ENCODE data around the gene PRDM1.

The PRDM1 gene

GRCh38 chr6:106085984-106086813, at the start of gene PRDM1:
TSS of gene PRDM1 (plus strand) at chr6:106086336. CDS start at chr6:106086554, 218 bp downstream.
- peak within 1 kb of the TSS; percentile 4 for H3K27ac ChIP-seq (ENCODE audit: low read depth, low read length)
- H3K4me3 ChIP-seq (ENCODE audit: low read length), result peak within 1 kb of the TSS; percentile 57
- peaks cover 6% of the 10 kb centered on the region for H3K4me1 ChIP-seq (ENCODE audit: control insufficient read depth, insufficient read depth, low read length)
- H3K27me3 ChIP-seq (ENCODE audit: control insufficient read depth, insufficient read depth, low read length), result peaks cover 4% of the 10 kb centered on the region
- no peak within 1 kb of the TSS for H3K9ac ChIP-seq (ENCODE audit: low read length)
- H3K36me3 ChIP-seq (ENCODE audit: control insufficient read depth, insufficient read depth, low read length), result no peaks in the 10 kb centered on the region

- H3K27ac ChIP-seq (ENCODE audit: low read depth, low read length), result no peak overlapping the region
- no peaks in the 10 kb centered on the region for H3K36me3 ChIP-seq (ENCODE audit: control insufficient read depth, insufficient read depth, low read length)
- H3K9ac ChIP-seq (ENCODE audit: low read length), result no peak overlapping the region
- H3K4me3 ChIP-seq (ENCODE audit: low read length), result no peak overlapping the region
- no peaks in the 10 kb centered on the region for H3K27me3 ChIP-seq (ENCODE audit: control insufficient read depth, insufficient read depth, low read length)
- H3K4me1 ChIP-seq (ENCODE audit: control insufficient read depth, insufficient read depth, low read length), result no peaks in the 10 kb centered on the region
Measured at GRCh38 chr6:106037060-106037459, 49.1 kb upstream of the PRDM1 start.

GRCh38 chr6:106039897-106040592, 46.1 kb upstream of the PRDM1 start:
- H3K4me1 ChIP-seq (ENCODE audit: control insufficient read depth, insufficient read depth, low read length), result no peaks in the 10 kb centered on the region
- H3K36me3 ChIP-seq (ENCODE audit: control insufficient read depth, insufficient read depth, low read length), result no peaks in the 10 kb centered on the region
- H3K27ac ChIP-seq (ENCODE audit: low read depth, low read length), result no peak overlapping the region
- no peak overlapping the region for H3K9ac ChIP-seq (ENCODE audit: low read length)
- H3K4me3 ChIP-seq (ENCODE audit: low read length), result no peak overlapping the region
- H3K27me3 ChIP-seq (ENCODE audit: control insufficient read depth, insufficient read depth, low read length), result no peaks in the 10 kb centered on the region

GRCh38 chr6:106044151-106044550, 42.0 kb upstream of the PRDM1 start:
- no peak overlapping the region for H3K27ac ChIP-seq (ENCODE audit: low read depth, low read length)
- no peaks in the 10 kb centered on the region for H3K36me3 ChIP-seq (ENCODE audit: control insufficient read depth, insufficient read depth, low read length)
- H3K27me3 ChIP-seq (ENCODE audit: control insufficient read depth, insufficient read depth, low read length), result no peaks in the 10 kb centered on the region
- H3K4me1 ChIP-seq (ENCODE audit: control insufficient read depth, insufficient read depth, low read length), result no peaks in the 10 kb centered on the region
- no peak overlapping the region for H3K9ac ChIP-seq (ENCODE audit: low read length)
- H3K4me3 ChIP-seq (ENCODE audit: low read length), result no peak overlapping the region

- Histone ChIP-seq H3K27me3 (ENCODE audit: control insufficient read depth, insufficient read depth, low read length) (no peaks in the 10 kb centered on the region), H3K36me3 (ENCODE audit: control insufficient read depth, insufficient read depth, low read length) (no peaks in the 10 kb centered on the region), H3K4me1 (ENCODE audit: control insufficient read depth, insufficient read depth, low read length) (no peaks in the 10 kb centered on the region), H3K4me3 (ENCODE audit: low read length) (no peak overlapping the region), H3K27ac (ENCODE audit: low read depth, low read length) (no peak overlapping the region), H3K9ac (ENCODE audit: low read length) (no peak overlapping the region)
Measured at GRCh38 chr6:106045077-106045476, 41.1 kb upstream of the PRDM1 start.

GRCh38 chr6:106046116-106046853, 39.9 kb upstream of the PRDM1 start:
- Histone ChIP-seq H3K27ac (ENCODE audit: low read depth, low read length) (no peak overlapping the region), H3K4me1 (ENCODE audit: control insufficient read depth, insufficient read depth, low read length) (no peaks in the 10 kb centered on the region), H3K4me3 (ENCODE audit: low read length) (no peak overlapping the region), H3K27me3 (ENCODE audit: control insufficient read depth, insufficient read depth, low read length) (no peaks in the 10 kb centered on the region), H3K36me3 (ENCODE audit: control insufficient read depth, insufficient read depth, low read length) (no peaks in the 10 kb centered on the region), H3K9ac (ENCODE audit: low read length) (no peak overlapping the region)

- Histone ChIP-seq H3K4me1 (ENCODE audit: control insufficient read depth, insufficient read depth, low read length) (no peaks in the 10 kb centered on the region), H3K36me3 (ENCODE audit: control insufficient read depth, insufficient read depth, low read length) (no peaks in the 10 kb centered on the region), H3K9ac (ENCODE audit: low read length) (no peak overlapping the region), H3K27ac (ENCODE audit: low read depth, low read length) (no peak overlapping the region), H3K4me3 (ENCODE audit: low read length) (no peak overlapping the region), H3K27me3 (ENCODE audit: control insufficient read depth, insufficient read depth, low read length) (no peaks in the 10 kb centered on the region)
Measured at GRCh38 chr6:106046854-106047200, 39.3 kb upstream of the PRDM1 start.

- Histone ChIP-seq H3K27ac (ENCODE audit: low read depth, low read length) (no peak overlapping the region), H3K9ac (ENCODE audit: low read length) (no peak overlapping the region), H3K36me3 (ENCODE audit: control insufficient read depth, insufficient read depth, low read length) (no peaks in the 10 kb centered on the region), H3K4me3 (ENCODE audit: low read length) (no peak overlapping the region), H3K27me3 (ENCODE audit: control insufficient read depth, insufficient read depth, low read length) (no peaks in the 10 kb centered on the region), H3K4me1 (ENCODE audit: control insufficient read depth, insufficient read depth, low read length) (no peaks in the 10 kb centered on the region)
Measured at GRCh38 chr6:106048336-106048735, 37.8 kb upstream of the PRDM1 start.

- no peak overlapping the region for H3K9ac ChIP-seq (ENCODE audit: low read length)
- H3K27me3 ChIP-seq (ENCODE audit: control insufficient read depth, insufficient read depth, low read length), result no peaks in the 10 kb centered on the region
- H3K4me1 ChIP-seq (ENCODE audit: control insufficient read depth, insufficient read depth, low read length), result no peaks in the 10 kb centered on the region
- no peak overlapping the region for H3K4me3 ChIP-seq (ENCODE audit: low read length)
- no peak overlapping the region for H3K27ac ChIP-seq (ENCODE audit: low read depth, low read length)
- no peaks in the 10 kb centered on the region for H3K36me3 ChIP-seq (ENCODE audit: control insufficient read depth, insufficient read depth, low read length)
Measured at GRCh38 chr6:106050538-106050937, 35.6 kb upstream of the PRDM1 start.

GRCh38 chr6:106051226-106051625, 34.9 kb upstream of the PRDM1 start:
- no peak overlapping the region for H3K9ac ChIP-seq (ENCODE audit: low read length)
- H3K27me3 ChIP-seq (ENCODE audit: control insufficient read depth, insufficient read depth, low read length), result no peaks in the 10 kb centered on the region
- no peak overlapping the region for H3K4me3 ChIP-seq (ENCODE audit: low read length)
- H3K4me1 ChIP-seq (ENCODE audit: control insufficient read depth, insufficient read depth, low read length), result no peaks in the 10 kb centered on the region
- H3K27ac ChIP-seq (ENCODE audit: low read depth, low read length), result no peak overlapping the region
- no peaks in the 10 kb centered on the region for H3K36me3 ChIP-seq (ENCODE audit: control insufficient read depth, insufficient read depth, low read length)

GRCh38 chr6:106053484-106054205, 32.5 kb upstream of the PRDM1 start:
- Histone ChIP-seq H3K4me1 (ENCODE audit: control insufficient read depth, insufficient read depth, low read length) (no peaks in the 10 kb centered on the region), H3K27me3 (ENCODE audit: control insufficient read depth, insufficient read depth, low read length) (no peaks in the 10 kb centered on the region), H3K36me3 (ENCODE audit: control insufficient read depth, insufficient read depth, low read length) (no peaks in the 10 kb centered on the region), H3K9ac (ENCODE audit: low read length) (no peak overlapping the region), H3K4me3 (ENCODE audit: low read length) (no peak overlapping the region), H3K27ac (ENCODE audit: low read depth, low read length) (no peak overlapping the region)

GRCh38 chr6:106055489-106055888, 30.6 kb upstream of the PRDM1 start:
- no peaks in the 10 kb centered on the region for H3K4me1 ChIP-seq (ENCODE audit: control insufficient read depth, insufficient read depth, low read length)
- H3K27me3 ChIP-seq (ENCODE audit: control insufficient read depth, insufficient read depth, low read length), result no peaks in the 10 kb centered on the region
- H3K4me3 ChIP-seq (ENCODE audit: low read length), result no peak overlapping the region

More at GRCh38 chr6:106055489-106055888, 30.6 kb upstream of the PRDM1 start:
- no peak overlapping the region for H3K9ac ChIP-seq (ENCODE audit: low read length)
- H3K27ac ChIP-seq (ENCODE audit: low read depth, low read length), result no peak overlapping the region
- no peaks in the 10 kb centered on the region for H3K36me3 ChIP-seq (ENCODE audit: control insufficient read depth, insufficient read depth, low read length)
